ENCODE measurements around the gene CCDC134.
"Not testable (repeated sequence)": the region's sequence is repeated elsewhere in the genome, so short reads cannot be mapped to it uniquely, and the experiment has no call there.

CCDC134 gene

DNA sequence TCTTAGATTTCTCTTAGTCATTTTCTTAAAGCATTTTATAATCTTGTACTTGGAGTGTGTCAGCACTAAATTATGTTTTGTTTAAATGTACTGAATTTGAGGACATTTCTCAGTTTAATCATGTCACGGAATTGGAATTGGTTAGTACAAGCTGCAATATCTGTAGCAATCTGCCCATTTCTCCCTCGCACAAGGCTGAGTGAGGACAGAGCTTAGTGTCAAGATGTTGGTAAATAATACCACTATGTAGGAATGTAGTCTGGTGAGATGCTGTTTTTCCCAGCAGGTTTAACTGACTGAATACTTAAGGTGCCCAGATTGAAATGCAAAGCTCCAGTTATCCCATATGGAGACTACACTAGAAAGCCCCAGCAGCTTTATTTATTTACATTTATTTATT lies 63.0 kb downstream of the CCDC134 start:
- CTCF ChIA-PET = interaction anchor here (1.1 to 2.8 kb wide), 4 partner anchors 10 to 166 kb away, joined by 5 to 22 read pairs (median 9); no protein-coding TSS in a partner anchor
- Histone ChIP-seq H3K4me3 (ENCODE audit: low read depth, low read length) (no peak overlapping the region), H3K36me3 (ENCODE audit: control insufficient read depth in 2 of 2, insufficient read depth in 1 of 2, low read length in 2 of 2) (peaks cover 16 to 19% of the 10 kb centered on the region in 2 experiments), H3K9me3 (ENCODE audit: control insufficient read depth, insufficient read depth, low read depth, low read length) (no peaks in the 10 kb centered on the region), H3K4me1 (ENCODE audit: control insufficient read depth, insufficient read depth, low read length) (peaks cover 13% of the 10 kb centered on the region), H3K27ac (ENCODE audit: extremely low read depth, low read depth, low read length) (0 out of 2 replicates have a peak overlapping the region, but pooled peaks have one; percentile 55)
- no peak for TF ChIP-seq ZBTB1 (tag by site-specific recombination; IDR thresholded peaks at IDR 0.05)
- no peak for TF ChIP-seq ZSCAN30 (tag by site-specific recombination; IDR thresholded peaks at IDR 0.05)
- TF ChIP-seq, protein P1, sequence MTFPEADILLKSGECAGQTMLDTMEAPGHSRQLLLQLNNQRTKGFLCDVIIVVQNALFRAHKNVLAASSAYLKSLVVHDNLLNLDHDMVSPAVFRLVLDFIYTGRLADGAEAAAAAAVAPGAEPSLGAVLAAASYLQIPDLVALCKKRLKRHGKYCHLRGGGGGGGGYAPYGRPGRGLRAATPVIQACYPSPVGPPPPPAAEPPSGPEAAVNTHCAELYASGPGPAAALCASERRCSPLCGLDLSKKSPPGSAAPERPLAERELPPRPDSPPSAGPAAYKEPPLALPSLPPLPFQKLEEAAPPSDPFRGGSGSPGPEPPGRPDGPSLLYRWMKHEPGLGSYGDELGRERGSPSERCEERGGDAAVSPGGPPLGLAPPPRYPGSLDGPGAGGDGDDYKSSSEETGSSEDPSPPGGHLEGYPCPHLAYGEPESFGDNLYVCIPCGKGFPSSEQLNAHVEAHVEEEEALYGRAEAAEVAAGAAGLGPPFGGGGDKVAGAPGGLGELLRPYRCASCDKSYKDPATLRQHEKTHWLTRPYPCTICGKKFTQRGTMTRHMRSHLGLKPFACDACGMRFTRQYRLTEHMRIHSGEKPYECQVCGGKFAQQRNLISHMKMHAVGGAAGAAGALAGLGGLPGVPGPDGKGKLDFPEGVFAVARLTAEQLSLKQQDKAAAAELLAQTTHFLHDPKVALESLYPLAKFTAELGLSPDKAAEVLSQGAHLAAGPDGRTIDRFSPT (tag by site-specific recombination; IDR thresholded peaks at IDR 0.05) = no peak
- TF ChIP-seq ZNF571 (tag by site-specific recombination; IDR thresholded peaks at IDR 0.05) = no peak
- TF ChIP-seq ZNF132 (tag by site-specific recombination; IDR thresholded peaks at IDR 0.05; ENCODE audit: borderline replicate concordance) = no peak
- no peak for TF ChIP-seq ZNF112 (tag by site-specific recombination; IDR thresholded peaks at IDR 0.05)
- TF ChIP-seq ZNF140 (tag by site-specific recombination; IDR thresholded peaks at IDR 0.05) = no peak
- POLR2A ChIA-PET = interaction anchor here (0.6 to 1.0 kb wide), 2 partner anchors 44 to 175 kb away, joined by 3 to 4 read pairs; partner anchors contain the start of gene SNU13

DNA sequence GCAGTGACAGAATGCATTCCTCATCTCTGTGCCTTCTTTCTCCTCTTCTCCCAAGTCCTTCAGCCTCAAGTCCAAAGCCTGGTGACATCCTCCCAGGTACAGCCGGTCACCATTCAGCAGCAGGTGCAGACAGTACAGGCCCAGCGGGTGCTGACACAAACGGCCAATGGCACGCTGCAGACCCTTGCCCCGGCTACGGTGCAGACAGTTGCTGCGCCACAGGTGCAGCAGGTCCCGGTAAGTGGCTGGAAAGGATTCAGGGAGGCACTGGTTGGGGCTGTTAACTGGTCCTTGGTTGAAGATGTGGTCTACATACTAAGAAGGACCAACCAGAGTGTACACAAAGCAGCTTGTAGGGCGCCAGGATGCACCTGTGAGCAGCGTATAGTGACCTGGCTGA lies 68.1 kb downstream of the CCDC134 start:
- no peaks in the 10 kb centered on the region for H3K9me3 ChIP-seq (ENCODE audit: control insufficient read depth, insufficient read depth, low read depth, low read length)
- H3K4me3 ChIP-seq (ENCODE audit: low read depth, low read length) = no peak overlapping the region
- ChIA-PET POLR2A (no interaction called here), CTCF (interaction anchor here (1.5 kb wide), 1 partner anchor 11 kb away, joined by 4 read pairs; no protein-coding TSS in a partner anchor)
- TF ChIP-seq ZNF391 (tag by site-specific recombination; IDR thresholded peaks at IDR 0.05; ENCODE audit: borderline replicate concordance, low read depth) (no peak), GLIS2 (tag by site-specific recombination; IDR thresholded peaks at IDR 0.05) (no peak)
- H3K36me3 ChIP-seq (ENCODE audit: control insufficient read depth in 2 of 2, insufficient read depth in 1 of 2, low read length in 2 of 2) = peaks cover 51 to 57% of the 10 kb centered on the region in 2 experiments
- H3K4me1 ChIP-seq (ENCODE audit: control insufficient read depth, insufficient read depth, low read length) = no peaks in the 10 kb centered on the region
- H3K27ac ChIP-seq (ENCODE audit: extremely low read depth, low read depth, low read length) = no peak overlapping the region

DNA sequence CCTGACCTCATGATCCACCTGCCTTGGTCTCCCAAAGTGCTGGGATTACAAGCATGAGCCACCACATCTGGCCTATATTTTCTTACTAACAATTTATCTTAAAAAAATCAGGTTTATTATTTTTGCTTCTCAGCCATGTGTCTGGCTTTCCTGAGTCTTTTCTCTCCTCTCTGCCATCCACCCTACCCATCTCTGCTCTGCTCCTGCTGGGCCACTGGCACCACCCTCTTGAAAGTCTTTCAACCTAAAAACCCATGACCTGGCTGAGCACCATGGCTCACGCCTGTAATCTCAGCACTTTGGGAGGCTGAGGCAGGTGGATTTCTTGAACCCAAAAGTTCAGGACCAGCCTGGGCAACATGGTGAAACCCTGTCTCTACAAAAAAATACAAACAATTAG lies 69.6 kb downstream of the CCDC134 start:
- CTCF ChIA-PET = interaction anchor here (1.2 kb wide), 1 partner anchor 123 kb away, joined by 3 read pairs; no protein-coding TSS in a partner anchor
- POLR2A ChIA-PET = interaction anchor here (0.6 kb wide), 1 partner anchor 13 kb away, joined by 5 read pairs; no protein-coding TSS in a partner anchor
- H3K36me3 ChIP-seq (ENCODE audit: control insufficient read depth in 2 of 2, insufficient read depth in 1 of 2, low read length in 2 of 2) = peaks cover 60 to 64% of the 10 kb centered on the region in 2 experiments

DNA sequence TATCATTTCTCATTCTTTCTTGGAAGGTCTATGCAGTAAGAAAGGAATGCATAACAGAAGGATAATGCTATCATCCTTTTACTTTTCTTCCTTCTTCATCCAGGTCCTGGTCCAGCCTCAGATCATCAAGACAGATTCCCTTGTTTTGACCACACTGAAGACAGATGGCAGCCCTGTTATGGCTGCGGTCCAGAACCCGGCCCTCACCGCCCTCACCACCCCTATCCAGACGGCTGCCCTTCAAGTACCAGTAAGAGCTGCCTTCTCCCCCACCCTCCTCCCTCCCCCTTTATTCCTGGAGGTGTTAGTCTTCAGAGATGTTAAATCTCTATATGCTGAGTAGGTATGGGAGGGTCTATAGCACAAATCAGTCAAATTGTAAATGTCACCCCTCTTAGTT lies 70.3 kb downstream of the CCDC134 start:
- Histone ChIP-seq H3K27ac (ENCODE audit: extremely low read depth, low read depth, low read length) (no peak overlapping the region), H3K4me3 (ENCODE audit: low read depth, low read length) (no peak overlapping the region), H3K36me3 (ENCODE audit: control insufficient read depth in 2 of 2, insufficient read depth in 1 of 2, low read length in 2 of 2) (peaks cover 67 to 71% of the 10 kb centered on the region in 2 experiments), H3K9me3 (ENCODE audit: control insufficient read depth, insufficient read depth, low read depth, low read length) (no peaks in the 10 kb centered on the region), H3K4me1 (ENCODE audit: control insufficient read depth, insufficient read depth, low read length) (no peaks in the 10 kb centered on the region)
- TF ChIP-seq ZNF211 (tag by site-specific recombination; IDR thresholded peaks at IDR 0.05; ENCODE audit: low read depth) = no peak
- no peak for TF ChIP-seq ZNF274 (IDR thresholded peaks at IDR 0.05; ENCODE audit: low read length)
- no peak for TF ChIP-seq ZNF274 (tag by site-specific recombination; IDR thresholded peaks at IDR 0.05; ENCODE audit: borderline replicate concordance)
- no peak for TF ChIP-seq ZNF654 (tag by site-specific recombination; IDR thresholded peaks at IDR 0.05; ENCODE audit: low read depth)
- TF ChIP-seq, protein P2, sequence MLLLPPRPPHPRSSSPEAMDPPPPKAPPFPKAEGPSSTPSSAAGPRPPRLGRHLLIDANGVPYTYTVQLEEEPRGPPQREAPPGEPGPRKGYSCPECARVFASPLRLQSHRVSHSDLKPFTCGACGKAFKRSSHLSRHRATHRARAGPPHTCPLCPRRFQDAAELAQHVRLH (tag by site-specific recombination; IDR thresholded peaks at IDR 0.05) = no peak
- TF ChIP-seq, protein P3, sequence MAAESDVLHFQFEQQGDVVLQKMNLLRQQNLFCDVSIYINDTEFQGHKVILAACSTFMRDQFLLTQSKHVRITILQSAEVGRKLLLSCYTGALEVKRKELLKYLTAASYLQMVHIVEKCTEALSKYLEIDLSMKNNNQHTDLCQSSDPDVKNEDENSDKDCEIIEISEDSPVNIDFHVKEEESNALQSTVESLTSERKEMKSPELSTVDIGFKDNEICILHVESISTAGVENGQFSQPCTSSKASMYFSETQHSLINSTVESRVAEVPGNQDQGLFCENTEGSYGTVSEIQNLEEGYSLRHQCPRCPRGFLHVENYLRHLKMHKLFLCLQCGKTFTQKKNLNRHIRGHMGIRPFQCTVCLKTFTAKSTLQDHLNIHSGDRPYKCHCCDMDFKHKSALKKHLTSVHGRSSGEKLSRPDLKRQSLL (tag by site-specific recombination; IDR thresholded peaks at IDR 0.05) = no peak
- no peak for TF ChIP-seq ZNF785 (tag by site-specific recombination; IDR thresholded peaks at IDR 0.05)
- CTCF ChIA-PET = interaction anchor here (0.8 to 2.7 kb wide), 4 partner anchors 13 to 573 kb away, joined by 3 to 16 read pairs (median 4); no protein-coding TSS in a partner anchor
- POLR2A ChIA-PET = interaction anchor here (0.6 kb wide), 1 partner anchor 603 kb away, joined by 5 read pairs; no protein-coding TSS in a partner anchor

More for the DNA sequence above, 69.6 kb downstream of the CCDC134 start:
- H3K9me3 ChIP-seq (ENCODE audit: control insufficient read depth, insufficient read depth, low read depth, low read length); H3K4me1 ChIP-seq (ENCODE audit: control insufficient read depth, insufficient read depth, low read length); H3K4me3 ChIP-seq (ENCODE audit: low read depth, low read length); H3K27ac ChIP-seq (ENCODE audit: extremely low read depth, low read depth, low read length): not testable (repeated sequence)

Measured in HEK293 (cell line).